Neuronal stem cell (in vitro differentiated cells): ENCODE results near the gene GALNT12.

ENCODE experiments used
- DNase-seq: peaks from one replicate; pipeline ENCODE4 v3.0.0-alpha.2; 2013; ENCODE audit warnings: low spot score
- H2AFZ ChIP-seq: one replicate; pipeline ENCODE4 v1.6.1; 2013; ENCODE audit warnings: mild to moderate bottlenecking, low read length, inconsistent platforms
- H2AK5ac ChIP-seq: 2 replicates; pipeline ENCODE4 v1.6.1; 2013; ENCODE audit warnings: low read depth, mild to moderate bottlenecking, inconsistent platforms, low read length, moderate library complexity, mixed read lengths
- H2BK120ac ChIP-seq: 2 replicates; pipeline ENCODE4 v1.6.1; 2013; ENCODE audit warnings: low read depth, mild to moderate bottlenecking, inconsistent platforms, low read length, moderate library complexity, mixed read lengths
- H2BK12ac ChIP-seq: one replicate; pipeline ENCODE4 v1.6.1; 2013; ENCODE audit warnings: low read length, inconsistent platforms
- H2BK15ac ChIP-seq: 2 replicates; pipeline ENCODE4 v1.6.1; 2013; ENCODE audit warnings: mild to moderate bottlenecking, low read length, inconsistent platforms, mixed read lengths
- H2BK5ac ChIP-seq: one replicate; pipeline ENCODE4 v1.6.1; 2013; ENCODE audit warnings: inconsistent platforms, mild to moderate bottlenecking, low read length, moderate library complexity
- H3K14ac ChIP-seq: one replicate; pipeline ENCODE4 v1.6.1; 2013; ENCODE audit warnings: low read length, inconsistent platforms
- H3K18ac ChIP-seq: 2 replicates; pipeline ENCODE4 v1.6.1; 2013; ENCODE audit warnings: low read length, inconsistent platforms
- H3K23ac ChIP-seq: 2 replicates; pipeline ENCODE4 v1.6.1; 2013; ENCODE audit warnings: low read depth, mild to moderate bottlenecking, mixed read lengths, low read length, inconsistent platforms; ENCODE audit not compliant: poor library complexity
- H3K27ac ChIP-seq: replicated peaks from 3 replicates; pipeline ENCODE4 v1.5.1; 2013; ENCODE audit warnings: low read length, inconsistent platforms
- H3K27me3 ChIP-seq, 3 experiments: 2 replicates each; pipeline ENCODE4 v1.6.1; 2013; ENCODE audit warnings: low read length in 3 of 3, mild to moderate bottlenecking in 2 of 3, inconsistent platforms in 1 of 3, low read depth in 1 of 3, mixed read lengths in 1 of 3, moderate library complexity in 1 of 3; ENCODE audit not compliant: control insufficient read depth in 3 of 3, insufficient read depth in 3 of 3
- H3K36me3 ChIP-seq, 2 donors: replicated peaks in 1 of 2; 2 replicates each; pipeline ENCODE4 v1.6.1; 2013; ENCODE audit warnings: low read length in 2 of 2; ENCODE audit not compliant: control insufficient read depth in 2 of 2, insufficient read depth in 2 of 2
- H3K4ac ChIP-seq: 2 replicates; pipeline ENCODE4 v1.6.1; 2013; ENCODE audit warnings: inconsistent platforms, mild to moderate bottlenecking, low read length, moderate library complexity
- H3K4me1 ChIP-seq, 2 donors: 1 replicate in 1 of 2; 2 replicates in 1 of 2; pipeline ENCODE4 v1.6.1; 2013; ENCODE audit warnings: low read length in 2 of 2, low read depth in 1 of 2; ENCODE audit not compliant: control insufficient read depth in 2 of 2, insufficient read depth in 1 of 2
- H3K4me2 ChIP-seq: one replicate; pipeline ENCODE4 v1.6.1; 2013; ENCODE audit warnings: mild to moderate bottlenecking, low read length, inconsistent platforms; ENCODE audit not compliant: insufficient read depth, poor library complexity, severe bottlenecking
- H3K4me3 ChIP-seq, 2 donors: 2 replicates each; pipeline ENCODE4 v1.5.1; 2013; ENCODE audit warnings: low read length in 2 of 2, mild to moderate bottlenecking in 2 of 2, inconsistent platforms in 1 of 2, moderate library complexity in 1 of 2
- H3K79me1 ChIP-seq: one replicate; pipeline ENCODE4 v1.6.1; 2013; ENCODE audit warnings: low read depth, mild to moderate bottlenecking, inconsistent platforms, low read length, moderate library complexity
- H3K9ac ChIP-seq: one replicate; pipeline ENCODE4 v1.6.1; 2013; ENCODE audit warnings: mild to moderate bottlenecking, low read depth, low read length, inconsistent platforms; ENCODE audit not compliant: poor library complexity
- H3K9me3 ChIP-seq, 2 donors: replicated peaks in 1 of 2; 2 replicates each; pipeline versions ENCODE3 to v1.6.1; 2013; ENCODE audit warnings: low read length in 2 of 2, mild to moderate bottlenecking in 2 of 2, inconsistent platforms in 1 of 2, low read depth in 1 of 2, mixed read lengths in 1 of 2, moderate library complexity in 1 of 2; ENCODE audit not compliant: control insufficient read depth in 2 of 2, insufficient read depth in 1 of 2
- H4K8ac ChIP-seq: one replicate; pipeline ENCODE4 v1.6.1; 2013; ENCODE audit warnings: low read depth, mild to moderate bottlenecking, inconsistent platforms, low read length, moderate library complexity
- H4K91ac ChIP-seq: one replicate; pipeline ENCODE4 v1.6.1; 2013; ENCODE audit warnings: low read length, low read depth, mild to moderate bottlenecking, inconsistent platforms; ENCODE audit not compliant: poor library complexity
- WGBS, 2 donors: extraction: QIAGEN DNeasy Blood & Tissue Kit; methylation state at CpG; one replicate each; pipeline ENCODE4 v1.1.7; 2013; ENCODE audit warnings: missing lambda C conversion rate in 2 of 2, mixed read lengths in 1 of 2; ENCODE audit not compliant: insufficient read length in 2 of 2, insufficient replicate concordance in 1 of 2; ENCODE audit errors: extremely low coverage in 2 of 2; 5-methylcytosine and 5-hydroxymethylcytosine counted together

Gene GALNT12

DNA sequence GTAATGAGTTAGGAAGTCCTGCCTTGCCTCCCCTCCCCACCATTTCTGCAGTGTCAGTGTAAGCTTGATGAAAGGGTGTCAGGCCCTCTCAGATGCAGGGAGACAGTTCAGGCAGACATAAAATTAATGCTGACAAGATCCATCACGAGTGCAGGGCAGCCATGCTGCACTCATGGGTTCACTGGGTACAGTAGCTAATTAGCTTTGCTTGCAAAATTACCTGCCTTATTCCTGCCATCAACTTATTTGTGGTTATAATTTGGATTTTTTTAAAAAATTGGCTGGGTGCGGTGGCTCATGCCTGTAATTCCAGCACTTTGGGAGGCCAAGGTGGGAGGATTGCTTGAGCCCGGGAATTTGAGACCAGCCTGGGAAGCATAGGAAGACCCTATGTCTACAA, 17.9 kb downstream of the GALNT12 start:
- Histone ChIP-seq H3K9me3 (peaks cover 0 to 5% of the 10 kb centered on the region in 2 donors), H3K27me3 (no peaks in the 10 kb centered on the region), H2BK5ac (no peak overlapping the region), H2BK120ac (no peak overlapping the region), H3K36me3 (peaks cover 0 to 7% of the 10 kb centered on the region in 2 donors), H3K9ac (no peak overlapping the region), H3K4ac (no peak overlapping the region), H3K4me2 (no peak overlapping the region), H3K18ac (no peak overlapping the region), H2AK5ac (no peak overlapping the region), H4K8ac (no peak overlapping the region), H3K4me1 (peaks cover 0 to 2% of the 10 kb centered on the region in 2 donors), H2AFZ (no peak overlapping the region), H2BK12ac (no peak overlapping the region), H3K14ac (no peak overlapping the region), H3K23ac (no peak overlapping the region), H4K91ac (no peak overlapping the region), H3K27ac (no peak overlapping the region), H3K4me3 (no peak overlapping the region), H3K79me1 (no peaks in the 10 kb centered on the region), H2BK15ac (no peak overlapping the region)
- no CpG with 5 or more reads among the region's 3 CpGs for WGBS, 2 donors
- DNase-seq: no peak

- H3K4me1 ChIP-seq: peaks cover 0 to 2% of the 10 kb centered on the region in 2 donors
- no peak overlapping the region for H3K4me3 ChIP-seq
- no peak overlapping the region for H4K91ac ChIP-seq
- H3K4ac ChIP-seq: no peak overlapping the region
- no peak overlapping the region for H2AK5ac ChIP-seq
- no peak overlapping the region for H2AFZ ChIP-seq
- no CpG with 5 or more reads among the region's 20 CpGs for WGBS, 2 donors
- H2BK5ac ChIP-seq: no peak overlapping the region
- H3K4me2 ChIP-seq: no peak overlapping the region
- H3K27ac ChIP-seq: no peak overlapping the region
- H4K8ac ChIP-seq: no peak overlapping the region
- no peak overlapping the region for H3K14ac ChIP-seq
- H3K79me1 ChIP-seq: no peaks in the 10 kb centered on the region
- no peak overlapping the region for H3K18ac ChIP-seq
- peaks cover 0 to 5% of the 10 kb centered on the region in 2 donors for H3K9me3 ChIP-seq
- H3K9ac ChIP-seq: no peak overlapping the region
- no peak for DNase-seq
- H2BK120ac ChIP-seq: no peak overlapping the region
- H3K27me3 ChIP-seq: no peaks in the 10 kb centered on the region
- no peak overlapping the region for H3K23ac ChIP-seq
- no peak overlapping the region for H2BK12ac ChIP-seq
- H2BK15ac ChIP-seq: no peak overlapping the region
- H3K36me3 ChIP-seq: peaks cover 0 to 7% of the 10 kb centered on the region in 2 donors
Measured at GRCh38 chr9:98826716-98827115, 19.2 kb downstream of the GALNT12 start.

- Histone ChIP-seq H3K4me3 (no peak overlapping the region), H3K18ac (no peak overlapping the region), H3K4ac (no peak overlapping the region), H2BK12ac (no peak overlapping the region), H2BK15ac (no peak overlapping the region), H3K79me1 (no peaks in the 10 kb centered on the region), H3K14ac (no peak overlapping the region), H3K4me1 (peaks cover 0 to 2% of the 10 kb centered on the region in 2 donors), H4K91ac (no peak overlapping the region), H3K9ac (no peak overlapping the region), H3K4me2 (no peak overlapping the region), H2BK120ac (no peak overlapping the region), H3K27ac (no peak overlapping the region), H2AK5ac (no peak overlapping the region), H3K23ac (no peak overlapping the region), H3K27me3 (no peaks in the 10 kb centered on the region), H3K36me3 (peaks cover 0 to 3% of the 10 kb centered on the region in 2 donors), H3K9me3 (no peaks in the 10 kb centered on the region), H4K8ac (no peak overlapping the region), H2BK5ac (no peak overlapping the region), H2AFZ (no peak overlapping the region)
- WGBS, 2 donors: no CpG with 5 or more reads among the region's 5 CpGs
- DNase-seq: no peak
Measured at GRCh38 chr9:98829766-98830165, 22.3 kb downstream of the GALNT12 start.

- Histone ChIP-seq H2BK12ac (no peak overlapping the region), H3K27me3 (no peaks in the 10 kb centered on the region), H3K9ac (no peak overlapping the region), H3K27ac (no peak overlapping the region), H2BK5ac (no peak overlapping the region), H3K36me3 (peaks cover 0 to 3% of the 10 kb centered on the region in 2 donors), H4K8ac (no peak overlapping the region), H3K4me2 (no peak overlapping the region), H2BK15ac (no peak overlapping the region), H2AFZ (no peak overlapping the region), H3K4ac (no peak overlapping the region), H3K9me3 (no peaks in the 10 kb centered on the region), H3K4me3 (no peak overlapping the region), H3K14ac (no peak overlapping the region), H3K18ac (no peak overlapping the region), H4K91ac (no peak overlapping the region), H2AK5ac (no peak overlapping the region), H3K23ac (no peak overlapping the region), H2BK120ac (no peak overlapping the region), H3K79me1 (no peaks in the 10 kb centered on the region), H3K4me1 (peaks cover 0 to 2% of the 10 kb centered on the region in 2 donors)
- DNase-seq: no peak
- no CpG with 5 or more reads among the region's 5 CpGs for WGBS, 2 donors
Measured at GRCh38 chr9:98830554-98830953, 23.1 kb downstream of the GALNT12 start.
